ENCODE results near the gene ALAD.

GRCh38 chr9:113417370-113417769 is 16.3 kb upstream of the ALAD start:
- TF ChIP-seq SIN3A (IDR thresholded peaks at IDR 0.05; ENCODE audit: borderline replicate concordance, insufficient read depth, low read length), result no peak
- no peak for TF ChIP-seq REST (IDR thresholded peaks at IDR 0.05; ENCODE audit: insufficient read depth in 1 of 2, low read depth in 2 of 2, low read length in 2 of 2)
- TF ChIP-seq POLR2AphosphoS5 (IDR thresholded peaks at IDR 0.05; ENCODE audit: low read depth, low read length), result no peak

Data from PFSK-1 (cell line).